HG02973 (cell line): ENCODE data around the gene NLRP2B.
"Not testable (repeated sequence)": the region's sequence is repeated elsewhere in the genome, so short reads cannot be mapped to it uniquely, and the experiment has no call there.

Experiments
- ATAC-seq: cut with Tn5 transposase; IDR thresholded peaks from one replicate; pipeline ENCODE4 v1.9.1; 2021; ENCODE audit warnings: moderate library complexity; ENCODE audit not compliant: unreplicated experiment

Gene NLRP2B

GRCh38 chrX:57680160-57680559 is at the start of gene NLRP2B:
Gene NLRP2B (minus strand): TSS chrX:57680260.
- no peak for ATAC-seq

- not testable (repeated sequence) for ATAC-seq
Measured at GRCh38 chrX:57725995-57726394, 45.9 kb upstream of the NLRP2B start.

- no peak for ATAC-seq
Measured at GRCh38 chrX:57681341-57681740, 1.3 kb upstream of the NLRP2B start.

GRCh38 chrX:57678686-57679428 is 1.2 kb downstream of the NLRP2B start:
- no peak for ATAC-seq

GRCh38 chrX:57677132-57677858 is 2.8 kb downstream of the NLRP2B start:
- no peak for ATAC-seq

- no peak for ATAC-seq
Measured at GRCh38 chrX:57675320-57675719, 4.7 kb downstream of the NLRP2B start.

- ATAC-seq, result no peak
Measured at GRCh38 chrX:57674861-57675260, 5.2 kb downstream of the NLRP2B start.

- no peak for ATAC-seq
Measured at GRCh38 chrX:57669961-57670360, 10.1 kb downstream of the NLRP2B start.

- no peak for ATAC-seq
Measured at GRCh38 chrX:57667010-57667409, 13.1 kb downstream of the NLRP2B start.

GRCh38 chrX:57655065-57655464 is 25.0 kb downstream of the NLRP2B start:
- ATAC-seq, result no peak

- no peak for ATAC-seq
Measured at GRCh38 chrX:57652705-57653104, 27.4 kb downstream of the NLRP2B start.

- ATAC-seq, result no peak
Measured at GRCh38 chrX:57651169-57651919, 28.7 kb downstream of the NLRP2B start.

- ATAC-seq, result no peak
Measured at GRCh38 chrX:57647020-57647419, 33.0 kb downstream of the NLRP2B start.

GRCh38 chrX:57643698-57644097 is 36.4 kb downstream of the NLRP2B start:
- ATAC-seq, result no peak

GRCh38 chrX:57641338-57641737 is 38.7 kb downstream of the NLRP2B start:
- no peak for ATAC-seq

- ATAC-seq, result no peak
Measured at GRCh38 chrX:57640674-57641016, 39.4 kb downstream of the NLRP2B start.

- not testable (repeated sequence) for ATAC-seq
Measured at GRCh38 chrX:57629438-57629837, 50.6 kb downstream of the NLRP2B start.
